ENCODE results near the gene UCKL1.

DNA sequence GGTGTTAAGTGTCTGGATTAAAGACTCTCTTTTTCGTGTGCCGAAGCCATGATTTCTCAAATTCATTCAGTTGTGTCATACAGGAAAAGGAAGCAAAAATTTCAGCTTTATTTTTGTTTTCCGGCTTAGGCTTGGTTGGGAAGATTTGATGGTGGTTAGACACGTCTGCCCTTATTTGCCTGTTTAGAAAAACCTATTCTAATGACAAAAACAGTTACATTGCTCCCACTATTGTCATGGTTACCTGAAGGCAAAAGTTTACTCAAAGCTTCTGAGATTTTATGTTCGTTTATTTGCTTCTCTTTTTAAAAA, 60.3 kb downstream of the UCKL1 start:
- no peak for TF ChIP-seq POLR2AphosphoS5 (IDR thresholded peaks at IDR 0.05; ENCODE audit: low read depth, low read length)
- TF ChIP-seq SIN3A (IDR thresholded peaks at IDR 0.05; ENCODE audit: borderline replicate concordance, insufficient read depth, low read depth, low read length): no peak
